GM18858 (cell line): ENCODE data around the gene C11orf42.
A peak's percentile ranks its signal among the peaks of the same experiment; 100 is the strongest.

Source experiments
- ATAC-seq: cut with Tn5 transposase; IDR thresholded peaks from one replicate; pipeline ENCODE4 v1.9.1; 2021; ENCODE audit not compliant: unreplicated experiment

The C11orf42 gene

DNA sequence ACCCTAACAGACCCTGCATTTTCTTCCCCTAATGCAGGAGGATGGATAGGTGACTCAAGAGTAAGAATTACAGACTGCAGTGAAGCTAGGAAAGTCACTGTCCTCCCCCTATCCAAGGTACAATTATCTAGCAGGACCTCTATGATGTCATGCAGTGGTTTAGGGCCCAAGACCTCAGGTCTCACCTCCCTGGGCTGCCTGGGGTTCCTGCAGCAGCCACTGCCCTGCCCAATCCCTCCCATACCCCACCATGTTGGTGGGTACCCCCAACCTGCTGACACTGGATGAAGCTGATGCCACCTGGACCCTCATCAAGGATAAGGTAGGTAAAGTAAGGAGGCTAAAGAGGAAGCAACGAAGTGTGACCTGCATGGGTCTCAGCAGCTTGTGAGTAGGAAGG lies at the start of gene C11orf42:
Gene C11orf42 (plus strand): TSS at position 192 of the 400 bp plus-strand sequence. CDS start 59 bp downstream, at position 251.
- no peak for ATAC-seq

DNA sequence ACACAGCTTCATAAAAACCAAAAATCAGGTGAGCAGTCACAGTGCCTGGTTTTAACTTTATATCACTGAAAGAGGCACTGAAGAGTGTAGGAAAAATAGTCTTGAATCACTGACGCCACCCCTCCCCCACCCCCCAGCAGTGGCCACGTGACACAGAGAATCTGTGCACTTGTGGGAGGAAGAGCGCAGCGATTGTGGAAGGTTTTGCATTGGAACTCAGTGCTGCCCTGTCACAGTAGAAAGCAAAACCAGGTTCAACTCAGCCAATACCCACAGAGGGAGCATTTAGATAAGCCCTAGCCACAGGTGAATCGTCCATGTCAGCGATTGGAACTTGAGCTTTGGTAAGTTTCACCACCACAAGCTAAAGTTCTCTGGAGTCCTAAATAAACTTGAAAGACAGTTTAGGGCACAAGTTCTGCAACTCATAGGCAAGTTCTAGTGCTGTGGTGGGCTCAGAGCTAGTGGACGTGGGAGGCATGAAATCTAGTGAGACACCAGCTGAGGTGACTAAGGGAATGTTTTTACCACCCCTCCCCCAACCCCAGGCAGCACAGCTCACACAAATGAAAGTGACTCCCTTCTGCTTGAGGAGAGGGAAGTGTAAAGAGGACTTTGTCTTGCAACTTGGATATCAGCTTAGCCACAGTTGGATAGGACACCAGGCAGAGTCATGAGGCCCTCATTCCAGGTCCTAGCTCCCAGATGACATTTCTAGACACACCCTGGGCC lies 48.6 kb upstream of the C11orf42 start:
- no peak for ATAC-seq

DNA sequence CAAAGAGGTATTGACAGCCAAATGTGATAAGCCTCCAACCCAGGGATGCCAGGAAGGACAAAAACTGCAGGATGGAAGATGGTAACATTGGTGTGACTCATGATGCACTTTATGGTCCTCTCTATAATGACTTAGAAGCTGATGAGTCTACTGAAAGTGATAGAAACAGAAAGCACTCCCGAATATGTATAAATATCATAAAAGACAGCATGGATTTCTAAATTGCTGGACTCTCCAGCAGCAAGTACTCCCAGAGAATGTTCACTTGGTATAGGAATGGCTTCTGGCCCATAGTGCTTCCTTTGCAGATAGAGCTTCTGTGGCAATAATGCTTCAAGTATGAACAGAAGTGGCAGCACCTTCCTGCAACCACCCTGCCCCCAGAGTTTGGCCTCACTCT lies 35.1 kb upstream of the C11orf42 start, which contains the start of gene OR52B2:
Gene OR52B2 (minus strand): TSS at position 101 of the 400 bp plus-strand sequence. CDS start 0 bp downstream, at position 101.
- ATAC-seq = no peak

DNA sequence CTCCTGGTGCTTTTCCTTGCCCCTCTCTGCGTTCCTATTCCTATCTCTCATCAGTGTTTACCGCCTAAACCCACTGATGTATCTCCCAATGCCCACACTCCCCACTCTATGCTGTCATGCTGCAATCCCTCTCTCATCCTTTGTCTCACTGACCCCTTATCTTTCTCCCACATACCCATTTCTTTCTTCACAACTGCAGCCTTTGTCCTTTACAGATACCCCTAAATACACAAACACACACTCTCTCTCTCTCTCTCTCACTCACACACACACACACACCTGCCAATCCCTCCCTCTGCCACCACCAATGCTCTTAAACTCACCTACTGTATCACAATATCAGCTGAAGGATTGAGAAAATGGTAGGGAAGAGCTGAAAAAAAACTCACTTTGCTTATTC lies 29.9 kb upstream of the C11orf42 start:
- no peak for ATAC-seq

DNA sequence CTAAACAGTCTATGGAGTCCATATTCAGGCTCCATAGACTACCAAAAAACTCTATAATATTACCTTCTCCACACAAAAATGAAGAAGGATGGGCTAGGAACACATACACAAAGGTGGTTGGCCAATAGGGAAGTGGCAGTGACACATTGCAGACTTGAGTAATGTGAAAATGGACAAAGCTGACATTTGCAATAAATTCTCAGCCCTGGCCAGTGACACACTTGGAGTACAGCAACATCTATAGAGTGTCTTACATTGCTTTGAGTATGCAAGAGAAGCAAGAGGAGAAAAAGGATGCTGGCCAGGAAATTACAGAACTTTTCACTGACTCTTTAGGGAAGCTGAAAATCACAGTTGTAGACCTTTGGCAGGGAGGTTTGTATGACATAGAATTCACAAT lies 13.6 kb upstream of the C11orf42 start:
- ATAC-seq = no peak

DNA sequence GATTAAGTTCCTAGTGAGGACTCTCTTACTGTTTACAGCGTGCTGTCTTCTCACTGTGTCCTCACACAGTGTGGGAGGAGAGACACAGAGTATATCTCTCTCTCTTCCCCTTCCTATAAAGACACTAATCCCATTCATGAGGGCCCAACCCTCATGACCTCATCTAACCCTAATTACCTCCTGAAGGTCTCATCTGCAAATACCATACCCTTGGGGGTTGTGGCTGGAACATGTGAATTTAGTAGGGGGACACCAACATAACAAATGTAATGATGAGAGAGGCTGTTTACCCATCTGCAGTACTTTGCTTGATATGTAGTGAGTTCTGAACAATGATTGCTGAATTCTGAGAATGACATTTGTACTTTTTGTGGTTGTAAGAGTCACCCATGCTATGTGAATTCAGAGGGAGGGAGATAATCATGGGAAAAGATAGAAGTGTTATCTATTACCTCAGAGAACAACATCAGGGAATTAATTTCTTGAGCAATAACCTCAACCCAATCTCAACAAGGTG lies 11.2 kb upstream of the C11orf42 start:
- ATAC-seq = no peak

DNA sequence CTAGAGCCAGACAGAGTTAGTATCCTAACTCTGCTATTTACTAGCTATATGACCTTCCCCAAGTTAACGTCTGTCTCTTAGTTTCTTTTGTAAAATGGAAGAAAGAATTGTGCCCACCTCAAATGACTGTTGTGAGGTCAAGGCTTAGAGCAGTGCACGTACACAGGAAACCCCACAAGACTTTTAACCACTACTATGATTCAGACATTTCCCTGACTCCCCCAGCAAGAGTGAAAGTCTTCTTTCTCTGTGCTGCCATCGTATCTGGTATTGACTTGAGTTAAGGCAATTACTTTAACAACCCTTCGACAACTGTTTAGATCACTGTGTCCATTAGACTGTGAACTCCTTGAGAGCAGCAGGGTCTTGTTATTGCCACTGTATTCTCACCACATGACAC lies 9.0 kb upstream of the C11orf42 start:
- no peak for ATAC-seq

- ATAC-seq = no peak
Observed at GRCh38 chr11:6197466-6198200, 7.7 kb upstream of the C11orf42 start.

DNA sequence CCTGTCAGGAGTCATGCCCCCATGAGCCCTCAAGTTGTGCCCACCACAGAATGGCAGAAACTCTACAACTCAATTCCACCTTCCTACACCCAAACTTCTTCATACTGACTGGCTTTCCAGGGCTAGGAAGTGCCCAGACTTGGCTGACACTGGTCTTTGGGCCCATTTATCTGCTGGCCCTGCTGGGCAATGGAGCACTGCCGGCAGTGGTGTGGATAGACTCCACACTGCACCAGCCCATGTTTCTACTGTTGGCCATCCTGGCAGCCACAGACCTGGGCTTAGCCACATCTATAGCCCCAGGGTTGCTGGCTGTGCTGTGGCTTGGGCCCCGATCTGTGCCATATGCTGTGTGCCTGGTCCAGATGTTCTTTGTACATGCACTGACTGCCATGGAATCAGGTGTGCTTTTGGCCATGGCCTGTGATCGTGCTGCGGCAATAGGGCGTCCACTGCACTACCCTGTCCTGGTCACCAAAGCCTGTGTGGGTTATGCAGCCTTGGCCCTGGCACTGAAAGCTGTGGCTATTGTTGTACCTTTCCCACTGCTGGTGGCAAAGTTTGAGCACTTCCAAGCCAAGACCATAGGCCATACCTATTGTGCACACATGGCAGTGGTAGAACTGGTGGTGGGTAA lies 6.1 kb upstream of the C11orf42 start, which contains the start of gene OR52W1:
Gene OR52W1 (plus strand): TSS at position 51 of the 637 bp plus-strand sequence. CDS start 0 bp downstream, at position 51.
- no peak for ATAC-seq

DNA sequence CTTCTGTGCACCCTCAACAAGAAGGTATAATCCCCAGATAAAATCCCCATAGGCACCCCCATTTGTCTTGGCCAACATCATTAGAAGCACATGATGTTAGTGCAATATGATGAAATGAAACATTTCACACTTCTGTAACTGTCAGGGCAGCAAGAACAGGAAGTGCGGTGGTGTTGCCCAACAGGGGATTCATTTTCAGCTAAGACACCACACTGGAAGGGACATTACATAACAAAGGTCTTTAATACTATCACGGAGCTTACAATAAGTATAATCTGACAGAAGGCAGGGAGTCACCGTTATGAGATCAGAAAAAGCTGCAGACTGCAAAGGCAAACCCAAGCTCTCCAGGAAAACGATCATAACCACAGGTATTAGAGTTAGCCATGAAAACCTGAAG lies 4.4 kb upstream of the C11orf42 start:
- no peak for ATAC-seq

- no peak for ATAC-seq
Observed at GRCh38 chr11:6201481-6201880, 3.9 kb upstream of the C11orf42 start.

GRCh38 chr11:6202041-6202440 lies 3.3 kb upstream of the C11orf42 start:
- ATAC-seq = no peak

DNA sequence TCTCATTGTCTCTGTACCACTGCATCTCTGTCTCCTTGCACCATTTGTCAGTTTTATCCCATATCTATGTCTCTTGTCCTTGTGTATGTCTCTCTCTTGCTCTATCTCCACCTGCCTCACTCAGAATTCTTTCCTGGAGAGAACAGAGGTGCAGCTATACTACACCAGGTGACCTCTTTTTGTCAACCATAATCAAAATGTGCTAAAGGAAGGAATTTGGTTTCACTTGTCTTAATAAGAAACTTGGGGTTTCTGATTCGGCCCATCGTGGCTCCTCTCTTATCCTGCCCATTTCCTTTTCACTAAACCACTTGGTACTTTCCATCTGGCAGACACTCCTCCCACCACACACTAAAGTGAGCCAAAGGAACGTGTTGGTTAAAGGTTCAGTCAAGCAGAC lies 2.0 kb upstream of the C11orf42 start:
- ATAC-seq = peak; percentile 61

DNA sequence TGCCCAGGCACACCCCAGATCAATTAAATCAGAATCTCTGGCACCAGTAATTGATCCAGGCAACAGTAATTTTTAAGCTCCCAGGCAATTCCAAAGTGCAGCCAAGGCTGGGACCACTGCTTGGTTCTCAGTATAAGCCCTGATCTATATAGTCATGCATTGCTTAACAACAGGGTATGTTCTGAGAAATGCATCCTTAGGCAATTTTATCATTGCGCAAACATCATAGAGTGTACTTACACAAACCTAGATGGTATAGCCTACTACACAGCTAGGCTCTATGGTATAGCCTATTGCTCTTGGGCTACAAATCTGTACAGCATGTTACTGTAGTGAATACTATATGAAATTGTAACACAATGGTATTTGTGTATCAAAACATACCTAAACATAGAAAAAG lies 651 bp upstream of the C11orf42 start:
- no peak for ATAC-seq

- ATAC-seq = no peak
Observed at GRCh38 chr11:6206456-6207180, 1.3 kb downstream of the C11orf42 start.

DNA sequence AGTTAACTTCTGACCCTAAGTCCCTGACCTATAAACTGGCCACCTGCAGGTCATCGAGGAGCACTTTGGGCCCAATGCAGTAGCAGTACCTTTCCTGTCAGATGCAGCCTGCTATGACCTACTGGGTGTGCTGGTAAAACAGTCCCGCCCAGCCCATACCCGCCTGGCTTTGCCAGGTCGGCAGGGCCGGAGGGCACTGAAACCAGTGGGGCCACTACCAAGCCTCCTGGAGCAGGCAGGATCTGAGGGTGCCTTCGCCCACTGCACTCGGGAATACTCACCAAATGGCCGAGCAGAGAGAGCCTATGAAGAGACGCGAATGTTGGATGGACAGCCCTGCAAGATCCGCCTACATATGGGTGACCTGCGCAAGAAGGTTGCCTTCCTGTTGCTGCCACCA lies 4.4 kb downstream of the C11orf42 start:
- ATAC-seq = no peak

DNA sequence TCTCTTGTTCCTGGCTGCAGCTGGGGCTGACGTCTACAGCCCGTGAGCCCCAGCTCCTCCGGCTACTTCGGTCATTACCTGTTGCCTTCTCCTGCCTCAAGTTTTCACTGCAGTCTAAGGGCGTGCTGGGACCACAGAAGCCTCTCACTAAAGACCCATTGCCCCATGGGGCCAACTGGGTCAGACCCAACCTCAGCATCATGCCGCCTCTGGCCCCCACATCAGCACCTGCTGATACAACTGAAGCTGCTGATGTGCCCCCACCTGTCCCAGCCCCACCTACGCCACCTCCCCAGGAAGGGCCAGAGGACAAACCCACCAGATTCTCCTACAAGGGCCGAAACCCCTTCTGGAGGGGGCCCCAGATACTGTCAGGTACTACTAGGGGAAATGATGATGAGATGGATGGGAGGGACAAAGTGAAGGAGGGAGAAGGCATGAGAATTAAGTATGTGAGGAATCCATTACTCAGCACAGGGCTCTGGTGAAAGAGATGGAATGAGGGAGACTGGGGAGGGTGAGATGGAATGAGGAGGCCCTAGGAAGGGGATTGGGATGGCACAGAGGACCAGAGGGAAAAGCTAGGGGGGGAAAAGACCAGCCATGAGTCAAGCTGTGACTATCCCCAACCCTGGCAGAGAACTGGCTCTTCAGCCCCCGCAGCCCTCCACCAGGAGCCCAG lies 5.1 kb downstream of the C11orf42 start:
- no peak for ATAC-seq

GRCh38 chr11:6214530-6214929 lies 9.2 kb downstream of the C11orf42 start:
- ATAC-seq = no peak

- ATAC-seq = no peak
Observed at GRCh38 chr11:6216501-6216900, 11.1 kb downstream of the C11orf42 start.

DNA sequence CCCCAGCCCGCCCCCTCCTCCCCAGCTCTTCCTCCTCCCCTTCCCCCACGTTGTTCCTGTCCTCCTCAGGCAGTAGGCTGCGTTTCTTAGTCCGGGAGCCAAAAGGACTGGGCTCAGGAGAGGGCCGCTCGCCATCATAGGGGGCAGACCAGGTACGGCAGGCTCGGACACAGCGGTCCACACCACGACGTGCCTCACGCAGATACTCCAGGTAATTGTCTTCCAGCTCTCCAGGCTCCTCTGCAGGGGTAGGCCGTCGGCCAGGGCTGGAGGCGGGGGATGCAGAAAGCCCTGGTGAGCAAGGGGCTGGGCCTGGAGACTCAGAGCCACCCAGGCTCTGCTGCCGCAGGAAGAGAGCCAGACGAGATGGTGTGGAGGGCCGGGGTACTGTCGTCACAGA lies 12.4 kb downstream of the C11orf42 start:
- ATAC-seq = no peak
